ENCODE results near the gene ARL4C.

The ARL4C gene

GRCh38 chr2:234444893-234445292 is 52.0 kb downstream of the ARL4C start:
- no peak for FAIRE-seq

DNA sequence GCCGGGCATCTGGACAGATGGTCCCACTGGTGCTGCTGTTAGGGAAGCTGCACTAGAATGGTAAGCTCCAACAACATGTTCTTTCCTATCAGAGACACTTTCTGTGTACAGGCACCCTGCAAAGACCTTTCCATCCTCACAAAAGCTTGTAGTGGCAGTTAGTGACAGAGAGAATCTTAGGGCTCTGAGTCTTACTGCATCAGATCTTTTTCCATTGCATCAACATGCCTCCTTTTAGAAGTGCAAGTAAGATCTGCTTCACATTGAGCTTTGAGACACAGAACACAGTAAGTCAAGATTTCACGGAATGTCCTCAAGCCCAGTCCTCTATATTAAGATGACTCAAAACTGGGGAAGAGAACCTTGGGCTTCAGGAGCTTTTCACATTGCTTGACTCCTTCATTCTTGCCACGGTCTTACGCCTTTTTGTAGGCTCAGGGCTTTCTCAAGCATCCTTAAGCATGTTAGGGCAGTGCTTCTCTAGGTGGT is 52.6 kb downstream of the ARL4C start:
- FAIRE-seq: no peak
